22Rv1 (cell line): ENCODE results near the gene GRAMD2B.
"Not testable (repeated sequence)": the region's sequence is repeated elsewhere in the genome, so short reads cannot be mapped to it uniquely, and the experiment has no call there.

Experiments used
- H3K27ac ChIP-seq: fragments of 450-650 bp; 2 replicates; pipeline ENCODE4 v1.5.1; 2017
- ZFX ChIP-seq: fragments of 450-650 bp; IDR thresholded peaks from 2 replicates; pipeline ENCODE4 v1.6.1; 2017; ENCODE audit warnings: antibody characterized with exemption, borderline replicate concordance
- TF ChIP-seq, protein P1 (sequence below): fragments of 450-650 bp; IDR thresholded peaks from 2 replicates; pipeline ENCODE4 v1.5.1; 2017; ENCODE audit warnings: mild to moderate bottlenecking

Gene GRAMD2B

DNA sequence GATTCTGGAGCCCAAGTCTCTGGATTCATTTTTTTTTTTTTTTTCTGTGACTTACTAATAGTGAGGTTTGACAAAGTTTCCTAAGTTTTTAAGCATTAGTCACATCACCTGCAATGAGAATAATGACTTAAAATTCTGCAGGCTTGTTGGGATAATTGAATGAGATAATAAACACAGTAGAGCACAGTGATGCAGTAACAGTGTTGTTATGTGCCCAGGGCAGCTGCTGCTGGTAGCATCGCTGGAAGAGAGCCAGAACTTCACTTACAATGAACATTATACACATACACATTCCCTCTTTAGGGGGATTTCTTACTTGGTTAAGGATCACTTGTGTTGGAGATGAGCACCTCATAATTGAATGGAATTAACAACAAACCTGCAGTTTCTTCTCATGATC lies 92.9 kb downstream of the GRAMD2B start:
- TF ChIP-seq, protein P1, sequence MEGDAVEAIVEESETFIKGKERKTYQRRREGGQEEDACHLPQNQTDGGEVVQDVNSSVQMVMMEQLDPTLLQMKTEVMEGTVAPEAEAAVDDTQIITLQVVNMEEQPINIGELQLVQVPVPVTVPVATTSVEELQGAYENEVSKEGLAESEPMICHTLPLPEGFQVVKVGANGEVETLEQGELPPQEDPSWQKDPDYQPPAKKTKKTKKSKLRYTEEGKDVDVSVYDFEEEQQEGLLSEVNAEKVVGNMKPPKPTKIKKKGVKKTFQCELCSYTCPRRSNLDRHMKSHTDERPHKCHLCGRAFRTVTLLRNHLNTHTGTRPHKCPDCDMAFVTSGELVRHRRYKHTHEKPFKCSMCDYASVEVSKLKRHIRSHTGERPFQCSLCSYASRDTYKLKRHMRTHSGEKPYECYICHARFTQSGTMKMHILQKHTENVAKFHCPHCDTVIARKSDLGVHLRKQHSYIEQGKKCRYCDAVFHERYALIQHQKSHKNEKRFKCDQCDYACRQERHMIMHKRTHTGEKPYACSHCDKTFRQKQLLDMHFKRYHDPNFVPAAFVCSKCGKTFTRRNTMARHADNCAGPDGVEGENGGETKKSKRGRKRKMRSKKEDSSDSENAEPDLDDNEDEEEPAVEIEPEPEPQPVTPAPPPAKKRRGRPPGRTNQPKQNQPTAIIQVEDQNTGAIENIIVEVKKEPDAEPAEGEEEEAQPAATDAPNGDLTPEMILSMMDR, result no peak
- TF ChIP-seq ZFX, result no peak

DNA sequence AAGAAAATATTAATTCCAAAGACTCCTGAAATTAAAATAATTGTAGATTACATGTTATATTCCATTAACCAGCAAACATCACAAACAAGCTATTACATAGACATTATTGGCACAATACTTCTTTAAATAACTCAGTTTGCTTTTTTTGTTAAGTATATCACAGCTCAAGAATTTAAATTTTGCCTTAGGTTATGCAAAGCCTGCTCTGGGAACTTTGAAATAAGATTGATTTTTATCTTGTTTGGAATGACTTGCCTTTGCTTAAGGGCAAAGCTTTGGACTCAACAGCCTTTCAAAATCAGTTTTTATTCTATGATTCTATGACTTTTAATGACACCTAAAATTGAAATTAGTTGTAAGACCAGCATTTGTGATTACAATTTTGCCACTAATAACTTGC lies 93.6 kb downstream of the GRAMD2B start:
- no peak overlapping the region for H3K27ac ChIP-seq

More for the DNA sequence above, 92.9 kb downstream of the GRAMD2B start:
- H3K27ac ChIP-seq, result no peak overlapping the region

DNA sequence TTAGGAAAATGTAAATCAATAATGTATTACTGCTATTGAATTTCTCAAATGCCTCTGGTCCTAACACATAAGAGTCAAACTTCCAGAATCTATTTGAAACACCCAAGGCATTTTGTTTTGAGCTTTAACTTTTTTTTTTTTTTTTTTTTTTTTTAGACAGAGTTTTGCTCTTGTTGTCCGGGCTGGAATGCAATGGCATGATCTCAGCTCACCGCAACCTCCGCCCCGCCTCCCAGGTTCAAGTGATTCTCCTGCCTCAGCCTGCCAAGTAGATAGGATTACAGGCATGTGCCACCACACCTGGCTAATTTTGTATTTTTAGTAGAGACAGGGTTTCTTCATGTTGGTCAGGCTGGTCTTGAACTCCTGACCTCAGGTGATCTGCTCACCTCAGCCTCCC lies 96.0 kb downstream of the GRAMD2B start:
- H3K27ac ChIP-seq, result not testable (repeated sequence)

More for the DNA sequence above, 93.6 kb downstream of the GRAMD2B start:
- TF ChIP-seq ZFX, result no peak
- TF ChIP-seq, protein P1, result no peak

DNA sequence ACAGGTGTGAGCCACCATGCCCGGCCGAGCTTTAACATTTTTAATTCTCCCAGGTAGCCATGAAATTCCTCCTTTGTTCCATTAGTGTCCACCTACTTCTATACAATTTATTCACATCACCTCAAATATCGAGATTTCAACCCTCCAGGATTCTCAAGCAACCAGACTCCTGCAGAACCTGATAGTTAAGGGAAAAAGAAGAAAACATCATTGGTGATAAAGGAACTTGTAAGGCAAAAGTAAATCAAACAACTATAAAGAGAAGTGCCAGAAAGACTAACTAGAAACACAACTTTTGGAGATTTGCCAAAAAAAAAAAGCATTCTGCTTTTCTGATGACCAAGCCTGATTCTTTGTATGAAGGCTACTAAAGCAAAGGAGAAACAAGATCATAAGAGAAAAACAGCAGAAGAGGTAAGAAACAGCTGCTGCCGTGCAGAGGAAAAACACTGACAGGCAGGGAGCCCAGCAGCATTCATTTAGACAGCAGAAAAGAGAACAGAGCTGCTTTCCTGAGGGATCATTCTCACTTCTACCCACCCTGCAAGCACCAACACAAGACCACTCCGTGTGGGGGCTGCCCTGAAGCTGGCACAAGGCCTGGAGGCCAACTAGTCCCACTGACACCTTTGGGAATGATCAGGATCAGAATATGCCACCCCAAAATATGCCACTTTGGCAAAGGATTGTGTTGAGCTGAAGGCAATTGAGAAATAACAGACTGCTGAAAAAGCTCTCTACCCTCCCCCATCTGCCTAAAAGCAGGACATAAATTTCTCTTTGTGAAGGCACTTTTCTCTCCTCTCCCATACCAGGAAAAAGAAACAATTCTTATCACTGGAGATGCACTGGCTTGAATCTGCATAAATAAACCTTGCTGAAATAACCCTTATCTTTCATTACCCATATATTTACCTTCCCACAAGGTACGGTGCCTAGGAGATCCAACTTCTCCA lies 96.7 kb downstream of the GRAMD2B start:
- TF ChIP-seq ZFX, result no peak
- TF ChIP-seq, protein P1, result no peak
- H3K27ac ChIP-seq, result no peak overlapping the region

DNA sequence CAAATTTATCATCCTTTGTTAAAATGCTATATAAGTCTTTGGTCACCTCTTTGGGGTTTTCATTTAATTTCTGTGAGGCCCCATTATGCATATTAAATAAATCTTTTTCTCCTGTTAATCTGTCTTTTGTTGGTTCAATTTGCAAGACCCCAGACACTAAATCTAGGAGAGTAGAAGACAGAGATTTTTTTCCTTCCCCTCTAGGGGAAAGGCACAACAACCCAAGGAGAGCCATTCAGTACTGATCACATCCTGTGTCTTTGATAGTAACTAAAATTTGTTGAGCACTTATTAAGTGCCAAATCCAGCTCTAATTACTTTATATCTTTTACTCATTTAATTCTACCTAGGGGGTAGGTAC lies 97.4 kb downstream of the GRAMD2B start:
- H3K27ac ChIP-seq, result no peak overlapping the region
- TF ChIP-seq, protein P1, result no peak
- no peak for TF ChIP-seq ZFX

DNA sequence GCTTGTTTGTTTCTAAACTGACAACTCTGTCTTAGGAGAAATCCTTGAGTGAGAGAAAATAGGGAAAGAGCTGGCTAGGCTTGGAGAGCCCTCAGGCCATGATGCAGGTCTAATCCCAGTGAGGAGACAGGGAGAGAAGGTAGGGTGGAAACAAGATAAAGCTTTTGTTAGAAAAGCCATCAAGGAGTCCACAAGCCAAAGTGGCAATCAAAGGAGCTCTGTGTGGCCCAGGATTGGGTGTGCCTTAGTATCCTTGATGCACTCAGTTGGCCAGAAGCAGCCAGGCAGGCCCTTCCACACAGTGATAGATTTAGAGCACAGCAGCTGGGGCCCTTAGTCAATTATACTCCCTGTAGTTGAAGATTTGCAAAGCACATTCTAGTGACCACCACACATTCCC lies 97.9 kb downstream of the GRAMD2B start:
- H3K27ac ChIP-seq, result no peak overlapping the region
- TF ChIP-seq ZFX, result no peak

DNA sequence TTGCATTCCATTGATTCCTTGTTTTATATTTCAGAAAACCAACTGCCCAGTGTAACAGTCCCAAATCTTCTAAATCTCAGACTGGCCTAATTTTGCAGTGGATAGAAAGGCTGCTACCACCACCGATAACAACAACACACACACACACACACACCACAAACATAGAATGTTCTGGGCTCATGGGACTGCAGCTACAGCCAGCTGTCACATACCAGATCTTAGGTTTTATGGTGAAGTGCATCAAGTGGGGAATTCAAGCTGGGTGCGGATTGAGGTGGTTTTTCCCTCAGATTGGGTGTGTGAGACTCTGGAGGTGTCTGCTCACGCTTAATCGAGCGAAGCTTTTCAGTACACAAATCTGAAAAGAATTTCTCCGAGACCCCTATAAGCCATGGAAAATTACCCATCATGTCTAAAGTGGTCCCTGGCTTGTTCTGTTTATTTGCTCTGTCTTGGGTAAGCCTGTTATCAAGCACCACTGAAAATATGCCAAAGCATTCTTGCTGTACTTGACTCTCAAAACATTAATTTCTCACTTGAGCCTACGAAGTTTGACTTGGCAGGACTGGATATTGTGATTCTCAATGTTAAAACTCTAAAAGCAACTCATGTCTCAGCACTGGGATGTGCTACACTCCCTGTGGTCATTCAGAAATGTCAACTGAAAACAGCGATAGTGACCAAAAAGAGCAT lies 100.8 kb downstream of the GRAMD2B start:
- no peak overlapping the region for H3K27ac ChIP-seq
- TF ChIP-seq, protein P1, result no peak
- no peak for TF ChIP-seq ZFX

DNA sequence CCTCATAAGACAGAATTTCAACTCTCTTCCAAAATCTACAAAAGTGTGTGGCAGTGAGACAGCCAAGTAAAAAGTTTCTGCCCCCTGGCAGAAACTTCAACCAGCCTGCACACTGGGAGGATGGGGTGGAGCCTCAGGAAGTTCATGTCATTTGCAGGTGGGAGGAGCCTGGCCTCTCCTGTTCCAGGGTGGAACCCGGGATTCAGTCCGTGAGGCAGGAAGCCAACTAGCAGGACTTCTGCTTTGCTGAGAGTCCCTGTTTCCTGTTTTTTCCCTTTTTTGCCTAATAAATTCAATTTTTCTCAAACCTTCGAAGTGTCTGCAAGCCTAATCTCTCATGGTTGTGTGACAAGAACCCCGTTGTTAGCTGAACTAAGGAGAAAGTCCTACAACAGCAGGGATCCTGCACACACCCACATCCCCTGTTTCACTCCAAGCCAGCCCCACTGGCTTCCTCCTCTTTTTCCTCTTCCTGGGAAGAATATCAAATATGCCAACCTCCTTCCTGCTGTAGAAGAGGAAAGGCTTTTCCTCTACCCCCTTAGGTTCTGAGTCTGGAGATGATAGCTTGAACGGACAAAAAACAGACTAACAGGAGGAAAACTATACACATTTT lies 102.5 kb downstream of the GRAMD2B start:
- H3K27ac ChIP-seq, result no peak overlapping the region
- TF ChIP-seq, protein P1, result no peak
- no peak for TF ChIP-seq ZFX
